KG1 (cell line): Measurements from ENCODE around the gene BBS9.
"Not testable (repeated sequence)": the region's sequence is repeated elsewhere in the genome, so short reads cannot be mapped to it uniquely, and the experiment has no call there.

ENCODE experiments used
- DNase-seq: peaks from one replicate; lab custom pipeline; 2025; lab: John Stamatoyannopoulos, UW

Gene BBS9

DNA sequence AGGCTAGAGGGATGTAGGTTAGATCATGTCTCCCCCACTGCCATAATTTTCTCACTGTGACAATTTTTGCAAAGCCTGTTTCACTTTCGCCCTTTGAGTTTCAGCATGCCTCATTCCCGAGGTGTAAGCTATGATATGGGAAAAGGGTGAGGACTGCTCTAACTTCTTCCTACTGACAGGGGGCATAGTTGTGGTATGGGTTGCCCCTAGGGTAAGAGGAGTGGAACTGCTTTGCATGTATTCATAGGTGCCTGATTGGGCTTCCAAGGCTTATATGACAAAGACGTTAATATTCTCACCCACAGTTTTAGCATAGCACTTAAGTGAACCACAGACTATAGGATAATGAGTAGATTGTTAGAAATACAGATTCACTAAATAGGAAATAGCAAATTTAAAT lies 148.7 kb downstream of the BBS9 start:
- DNase-seq, result no peak

- no peak for DNase-seq
Observed at GRCh38 chr7:33286501-33286900, 157.1 kb downstream of the BBS9 start.

DNA sequence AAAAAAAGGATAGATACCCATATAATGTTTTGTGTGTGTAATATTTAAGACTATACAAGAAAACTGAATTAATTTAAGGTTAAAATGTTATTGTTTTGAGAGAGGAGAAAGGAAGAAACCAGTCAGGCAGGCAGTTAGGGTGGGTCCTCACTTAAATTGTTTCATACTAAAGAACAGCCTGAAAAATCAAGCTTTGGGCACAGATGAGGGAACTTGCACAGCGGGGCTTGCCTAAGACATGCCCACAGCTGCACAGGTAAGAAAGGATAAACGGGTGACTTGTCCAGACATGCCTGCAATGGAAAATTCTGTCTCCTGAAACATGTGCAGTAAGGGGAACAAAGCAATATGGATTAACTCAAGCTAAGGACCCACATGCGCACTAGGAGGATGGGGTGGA lies 158.4 kb downstream of the BBS9 start:
- DNase-seq, result no peak

DNA sequence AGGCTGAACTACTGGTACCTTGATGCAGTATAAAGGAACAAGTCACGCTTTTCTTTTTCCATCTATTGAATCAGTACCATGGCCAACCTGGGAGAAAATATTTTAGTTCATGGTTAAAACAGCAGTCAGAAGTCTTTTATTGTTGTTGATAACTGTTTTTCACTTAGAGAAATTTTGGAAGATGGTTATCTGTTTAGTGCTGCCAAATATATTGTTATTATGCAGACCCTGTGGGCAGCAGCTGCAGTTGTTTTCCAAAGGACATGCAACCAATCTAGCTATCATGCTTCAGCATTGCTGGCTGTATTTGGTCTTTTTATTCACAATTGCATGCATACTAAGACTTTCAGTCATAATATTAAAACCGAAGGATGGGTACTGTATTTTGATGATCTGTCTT lies 169.5 kb downstream of the BBS9 start:
- DNase-seq, result no peak

- no peak for DNase-seq
Observed at GRCh38 chr7:33299425-33299824, 170.1 kb downstream of the BBS9 start.

- no peak for DNase-seq
Observed at GRCh38 chr7:33300131-33300530, 170.8 kb downstream of the BBS9 start.

DNA sequence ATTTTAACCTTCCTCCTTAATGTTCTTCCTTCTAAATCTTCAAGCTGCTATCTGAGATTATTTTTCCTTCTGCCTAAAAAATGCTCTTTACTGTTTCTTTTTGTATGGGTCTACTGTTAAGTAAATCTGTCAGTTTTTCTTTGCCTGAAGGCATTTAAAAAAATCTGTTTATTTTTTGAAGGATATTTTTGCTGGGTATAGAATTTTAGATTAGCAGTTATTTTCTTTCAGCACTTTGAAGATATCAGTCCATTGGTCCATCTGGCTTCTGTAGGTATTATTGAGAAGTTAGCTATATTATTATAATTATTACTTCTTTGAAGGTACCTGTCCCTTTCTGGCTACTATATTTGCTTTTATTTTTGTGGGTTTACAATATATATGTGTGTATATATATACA lies 171.4 kb downstream of the BBS9 start:
- DNase-seq, result no peak

DNA sequence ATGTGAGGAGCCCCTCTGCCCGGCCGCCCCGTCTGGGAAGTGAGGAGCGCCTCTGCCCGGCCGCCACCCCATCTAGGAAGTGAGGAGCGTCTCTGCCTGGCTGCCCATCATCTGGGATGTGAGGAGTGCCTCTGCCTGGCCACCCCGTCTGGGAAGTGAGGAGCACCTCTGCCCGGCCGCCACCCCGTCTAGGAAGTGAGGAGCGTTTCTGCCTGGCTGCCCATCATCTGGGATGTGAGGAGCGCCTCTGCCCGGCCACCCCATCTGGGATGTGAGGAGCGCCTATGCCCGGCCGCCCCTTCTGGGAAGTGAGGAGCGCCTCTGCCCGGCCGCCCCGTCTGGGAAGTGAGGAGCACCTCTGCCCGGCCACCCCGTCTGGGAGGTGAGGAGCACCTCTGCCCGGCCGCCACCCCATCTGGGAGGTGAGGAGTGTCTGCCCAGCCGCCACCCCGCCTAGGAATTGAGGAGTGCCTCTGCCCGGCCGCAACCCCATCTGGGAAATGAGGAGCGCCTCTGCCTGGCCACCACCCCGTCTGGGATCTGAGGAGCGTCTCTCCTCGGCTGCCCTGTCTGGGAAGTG lies 174.7 kb downstream of the BBS9 start:
- DNase-seq, result not testable (repeated sequence)

DNA sequence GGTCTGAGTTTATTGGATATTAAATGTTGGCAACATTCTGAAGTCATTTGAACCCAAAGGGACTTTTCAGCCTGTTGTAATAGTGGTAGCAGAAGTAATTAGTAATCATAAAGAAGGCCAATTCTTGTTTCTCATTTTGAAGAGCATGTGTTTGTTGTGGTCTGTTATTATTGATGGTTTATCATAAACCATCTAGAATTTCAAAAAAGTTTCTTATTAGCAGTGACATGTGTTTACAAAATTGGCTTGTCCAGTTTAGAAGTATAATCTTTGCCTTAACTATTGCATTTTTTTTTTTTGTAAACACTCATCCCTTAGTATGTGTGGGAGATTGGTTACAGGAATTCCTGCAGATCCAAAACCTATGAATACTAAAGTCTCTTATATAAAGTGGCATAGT lies 177.8 kb downstream of the BBS9 start:
- no peak for DNase-seq

DNA sequence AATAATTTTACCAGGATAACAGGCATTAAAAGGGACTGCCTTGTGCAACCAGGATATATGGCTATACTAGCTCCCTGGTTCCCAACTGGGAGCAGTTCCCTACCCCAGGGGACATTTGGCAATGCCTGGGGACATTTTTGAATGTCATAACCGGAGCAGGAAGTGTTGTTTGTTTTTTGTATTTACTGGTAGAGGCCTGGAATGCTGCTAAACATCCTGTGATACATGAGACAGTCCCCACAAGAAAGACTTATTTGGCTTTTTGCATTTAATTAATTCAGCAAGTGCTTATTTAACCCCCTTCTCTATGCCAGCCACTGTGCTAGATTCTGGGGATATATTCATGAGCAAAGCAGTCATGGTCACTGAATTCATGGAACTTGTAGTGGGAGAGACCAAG lies 181.2 kb downstream of the BBS9 start:
- DNase-seq, result no peak

GRCh38 chr7:33325754-33326484 lies 196.6 kb downstream of the BBS9 start:
- DNase-seq, result no peak

- DNase-seq, result no peak
Observed at GRCh38 chr7:33326485-33326848, 197.1 kb downstream of the BBS9 start.

GRCh38 chr7:33327427-33327826 lies 198.1 kb downstream of the BBS9 start:
- no peak for DNase-seq

- DNase-seq, result no peak
Observed at GRCh38 chr7:33334349-33334748, 205.0 kb downstream of the BBS9 start.

GRCh38 chr7:33336820-33337219 lies 207.5 kb downstream of the BBS9 start:
- DNase-seq, result no peak

- DNase-seq, result no peak
Observed at GRCh38 chr7:33339074-33339790, 209.9 kb downstream of the BBS9 start.

GRCh38 chr7:33346055-33346454 lies 216.7 kb downstream of the BBS9 start:
- DNase-seq, result no peak

DNA sequence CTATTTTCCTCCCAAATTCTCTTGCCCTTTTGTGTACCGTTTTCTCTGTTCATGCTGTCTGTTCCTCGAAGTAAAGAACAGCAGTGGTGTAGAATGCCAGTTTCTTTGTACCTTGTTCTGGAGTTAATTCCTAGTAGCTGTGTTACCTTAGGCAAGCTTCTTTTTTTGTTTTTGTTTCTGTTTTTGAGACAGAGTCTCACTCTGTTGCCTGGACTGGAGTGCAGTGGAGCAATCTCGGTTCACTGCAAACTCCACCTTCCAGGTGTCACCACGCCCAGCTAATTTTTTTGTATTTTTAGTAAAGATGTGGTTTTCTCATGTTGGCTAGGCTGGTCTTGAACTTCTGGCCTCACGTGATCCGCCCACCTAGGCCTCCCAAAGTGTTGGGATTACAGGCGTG lies 221.2 kb downstream of the BBS9 start:
- DNase-seq, result no peak

DNA sequence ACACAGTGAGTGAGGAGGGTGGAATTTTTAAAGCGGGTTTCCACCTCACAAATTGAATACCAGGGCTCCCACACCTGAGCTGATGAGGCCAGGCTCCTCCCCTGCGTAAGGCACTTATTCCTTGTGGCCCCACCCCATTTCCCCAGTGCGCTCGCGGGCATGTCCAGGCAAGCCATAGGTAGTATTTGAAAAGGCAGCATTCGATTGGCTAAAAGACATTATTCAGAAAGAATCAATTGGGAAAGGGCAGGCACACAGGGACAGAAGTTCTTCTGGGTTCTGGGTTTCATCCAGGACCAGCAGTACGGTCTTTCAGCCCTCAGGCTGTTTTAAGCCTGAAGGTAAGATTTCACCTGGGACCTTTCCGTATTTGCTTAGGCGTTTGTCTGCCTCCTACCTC lies 222.3 kb downstream of the BBS9 start:
- DNase-seq, result no peak

- DNase-seq, result peak; percentile 12
Observed at GRCh38 chr7:33354201-33354600, 224.8 kb downstream of the BBS9 start.

DNA sequence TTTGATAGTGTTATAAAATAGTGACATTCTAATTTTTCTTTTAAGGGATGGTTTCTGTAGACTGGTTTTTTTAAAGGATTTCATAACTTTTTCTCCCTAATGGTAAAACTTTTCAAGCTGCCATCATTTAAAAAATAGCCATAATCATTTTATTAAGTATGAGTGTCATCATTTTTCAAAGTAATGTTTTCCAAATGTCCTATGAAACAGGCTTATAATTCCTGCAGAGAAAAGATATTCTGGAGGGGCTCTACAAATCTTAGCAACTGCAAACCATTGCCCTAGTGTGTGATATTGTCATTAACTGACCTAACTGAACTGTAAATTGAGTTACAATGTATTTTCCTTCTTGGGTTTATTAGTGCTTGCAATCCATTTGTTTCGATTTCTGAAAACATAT lies 226.0 kb downstream of the BBS9 start:
- DNase-seq, result no peak

DNA sequence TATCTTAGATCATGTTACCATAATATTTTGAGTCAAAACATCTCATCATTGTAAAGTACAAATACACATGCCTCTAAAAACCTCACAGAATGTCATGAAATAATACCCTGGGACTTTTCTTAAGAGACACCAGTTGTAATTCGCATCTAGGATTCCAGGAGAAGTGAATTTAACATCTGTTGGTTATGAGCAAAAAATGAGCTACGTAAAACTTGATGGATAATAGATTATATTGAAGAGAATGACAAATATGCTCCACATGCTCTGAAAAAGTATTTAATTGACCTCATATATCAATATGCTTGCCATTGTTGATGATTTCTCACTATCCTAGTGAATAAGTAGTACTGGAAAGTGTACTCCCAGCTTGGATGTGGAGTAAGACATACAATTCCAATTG lies 227.0 kb downstream of the BBS9 start:
- DNase-seq, result no peak

GRCh38 chr7:33357846-33358245 lies 228.5 kb downstream of the BBS9 start:
- no peak for DNase-seq

DNA sequence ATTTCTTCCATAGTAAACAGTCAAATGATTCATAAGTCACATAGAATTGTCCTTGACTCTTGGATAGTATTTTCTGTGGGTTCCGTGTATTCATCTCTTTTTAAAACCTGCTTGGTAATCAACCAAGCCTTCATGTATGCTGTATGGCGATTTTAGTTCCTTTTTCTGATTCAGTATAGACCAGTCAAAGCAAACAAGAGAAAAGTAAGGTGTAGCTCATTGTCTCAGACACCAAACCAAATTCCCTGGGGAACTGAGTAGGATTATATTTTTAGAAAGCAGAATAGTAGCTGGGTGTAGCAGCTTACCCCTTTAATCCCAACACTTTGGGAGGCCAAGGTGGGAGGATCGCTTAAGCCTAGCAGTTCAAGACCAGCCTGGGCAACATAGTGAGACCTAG lies 240.5 kb downstream of the BBS9 start:
- no peak for DNase-seq
